Measurements from ENCODE around the gene TCEANC2.

TCEANC2 gene

DNA sequence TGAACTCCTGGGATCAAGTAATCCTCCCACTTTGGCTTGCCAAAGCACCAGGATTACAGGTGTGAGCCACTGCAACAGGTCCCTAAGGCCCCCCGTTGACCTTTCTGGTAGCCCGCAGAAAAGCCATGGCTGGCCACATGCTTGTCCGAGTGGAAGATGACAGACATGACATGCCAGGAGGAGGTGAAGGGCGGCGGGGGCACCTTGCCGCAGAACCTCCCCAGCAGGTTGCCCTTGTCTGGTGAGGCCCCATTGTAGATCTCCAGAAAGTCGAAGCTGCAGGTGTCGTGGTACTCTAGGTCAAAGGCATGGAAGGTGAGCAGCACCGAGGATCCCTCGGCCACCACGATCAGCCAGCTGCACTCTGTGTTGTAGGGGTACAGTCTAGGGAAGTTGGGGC lies 91.0 kb downstream of the TCEANC2 start:
- DNase-seq = no peak
- no peak overlapping the region for H3K4me3 ChIP-seq (ENCODE audit: insufficient read depth, low read depth, low read length, poor library complexity, severe bottlenecking)
- H3K27me3 ChIP-seq (replicated peaks; ENCODE audit: control insufficient read depth, insufficient read depth, low read length, poor library complexity, severe bottlenecking) = no peaks in the 10 kb centered on the region
- H3K36me3 ChIP-seq (ENCODE audit: control insufficient read depth, insufficient read depth, low read length) = no peaks in the 10 kb centered on the region
- no peaks in the 10 kb centered on the region for H3K4me1 ChIP-seq (ENCODE audit: control insufficient read depth, insufficient read depth, low read length, poor library complexity, severe bottlenecking)
- no peaks in the 10 kb centered on the region for H3K9me3 ChIP-seq (ENCODE audit: control insufficient read depth, low read length)
- no peak overlapping the region for H3K27ac ChIP-seq (ENCODE audit: insufficient read depth, low read length, poor library complexity, severe bottlenecking)

DNA sequence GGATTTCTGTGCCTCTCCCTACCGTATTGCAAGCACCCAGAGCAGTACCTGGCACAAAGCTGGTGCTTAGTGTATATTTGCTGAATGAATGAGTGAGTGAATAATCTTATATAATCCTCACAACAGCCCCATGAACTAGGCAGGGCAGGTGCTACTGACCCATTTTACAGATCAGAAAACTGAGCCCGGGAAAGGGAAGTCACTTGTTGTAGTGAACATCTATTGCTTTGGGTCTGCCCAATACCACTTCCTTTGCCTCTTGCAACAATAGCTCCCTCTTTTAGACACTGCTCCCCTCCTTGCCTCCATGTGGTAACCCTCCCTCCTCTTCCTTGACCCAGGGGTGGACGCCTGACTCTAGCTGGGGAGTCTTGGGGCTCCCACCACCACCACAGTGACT lies 96.3 kb downstream of the TCEANC2 start:
- Histone ChIP-seq H3K27me3 (replicated peaks; ENCODE audit: control insufficient read depth, insufficient read depth, low read length, poor library complexity, severe bottlenecking) (no peaks in the 10 kb centered on the region), H3K4me3 (ENCODE audit: insufficient read depth, low read depth, low read length, poor library complexity, severe bottlenecking) (no peak overlapping the region), H3K9me3 (ENCODE audit: control insufficient read depth, low read length) (no peaks in the 10 kb centered on the region), H3K36me3 (ENCODE audit: control insufficient read depth, insufficient read depth, low read length) (no peaks in the 10 kb centered on the region), H3K27ac (ENCODE audit: insufficient read depth, low read length, poor library complexity, severe bottlenecking) (no peak overlapping the region), H3K4me1 (ENCODE audit: control insufficient read depth, insufficient read depth, low read length, poor library complexity, severe bottlenecking) (no peaks in the 10 kb centered on the region)
- DNase-seq = no peak

DNA sequence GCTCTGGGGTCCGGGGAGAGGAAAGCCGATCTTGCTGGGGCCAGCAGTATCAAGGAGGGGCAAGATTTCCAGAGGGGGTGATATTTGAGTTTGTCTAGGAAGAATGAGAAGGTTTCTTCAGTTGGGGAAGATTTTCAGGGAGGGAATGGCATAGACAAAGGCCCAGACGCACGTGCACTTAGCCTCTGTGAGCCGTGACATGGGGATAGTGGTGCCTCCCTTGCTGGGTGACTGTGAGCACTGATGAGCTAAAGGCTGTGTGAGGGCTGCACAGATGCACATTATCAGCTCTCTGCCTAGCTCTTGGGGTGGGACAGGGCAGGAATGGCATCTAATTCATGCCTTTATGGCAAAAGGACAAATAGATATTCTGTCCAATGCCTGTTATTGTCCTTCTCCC lies 97.6 kb downstream of the TCEANC2 start:
- Histone ChIP-seq H3K4me3 (ENCODE audit: insufficient read depth, low read depth, low read length, poor library complexity, severe bottlenecking) (no peak overlapping the region), H3K36me3 (ENCODE audit: control insufficient read depth, insufficient read depth, low read length) (no peaks in the 10 kb centered on the region), H3K27ac (ENCODE audit: insufficient read depth, low read length, poor library complexity, severe bottlenecking) (no peak overlapping the region), H3K9me3 (ENCODE audit: control insufficient read depth, low read length) (no peaks in the 10 kb centered on the region), H3K4me1 (ENCODE audit: control insufficient read depth, insufficient read depth, low read length, poor library complexity, severe bottlenecking) (no peaks in the 10 kb centered on the region), H3K27me3 (replicated peaks; ENCODE audit: control insufficient read depth, insufficient read depth, low read length, poor library complexity, severe bottlenecking) (no peaks in the 10 kb centered on the region)
- no peak for DNase-seq

DNA sequence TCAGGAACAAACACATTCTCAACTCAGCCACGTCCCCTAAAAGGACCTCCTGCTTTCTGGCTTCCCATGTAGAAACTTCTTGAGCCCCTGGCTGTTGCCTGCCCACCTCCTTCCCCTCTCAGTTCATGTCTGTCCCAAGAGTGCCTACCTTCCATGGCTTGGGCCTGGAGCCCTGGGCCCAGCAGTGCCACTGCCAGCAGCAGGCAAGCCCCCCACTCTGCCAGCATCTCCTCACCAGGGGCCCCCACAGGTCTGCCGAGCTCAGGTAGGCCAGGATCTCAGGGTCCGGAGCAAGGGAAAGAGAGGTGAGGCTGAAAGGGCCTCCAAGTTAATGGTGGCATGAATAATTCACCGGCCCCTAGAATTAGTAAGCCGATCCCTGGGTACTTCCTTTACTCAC lies 99.3 kb downstream of the TCEANC2 start, which contains the start of gene CDCP2:
Gene CDCP2 (minus strand): TSS at position 305 of the 400 bp plus-strand sequence. CDS start 78 bp downstream, at position 227.
- H3K36me3 ChIP-seq (ENCODE audit: control insufficient read depth, insufficient read depth, low read length) = no peaks in the 10 kb centered on the region
- H3K4me3 ChIP-seq (ENCODE audit: insufficient read depth, low read depth, low read length, poor library complexity, severe bottlenecking) = no peak within 1 kb of the TSS
- DNase-seq = no peak
- no peak within 1 kb of the TSS for H3K27ac ChIP-seq (ENCODE audit: insufficient read depth, low read length, poor library complexity, severe bottlenecking)
- H3K27me3 ChIP-seq (replicated peaks; ENCODE audit: control insufficient read depth, insufficient read depth, low read length, poor library complexity, severe bottlenecking) = no peaks in the 10 kb centered on the region
- H3K4me1 ChIP-seq (ENCODE audit: control insufficient read depth, insufficient read depth, low read length, poor library complexity, severe bottlenecking) = no peaks in the 10 kb centered on the region
- H3K9me3 ChIP-seq (ENCODE audit: control insufficient read depth, low read length) = no peaks in the 10 kb centered on the region

DNA sequence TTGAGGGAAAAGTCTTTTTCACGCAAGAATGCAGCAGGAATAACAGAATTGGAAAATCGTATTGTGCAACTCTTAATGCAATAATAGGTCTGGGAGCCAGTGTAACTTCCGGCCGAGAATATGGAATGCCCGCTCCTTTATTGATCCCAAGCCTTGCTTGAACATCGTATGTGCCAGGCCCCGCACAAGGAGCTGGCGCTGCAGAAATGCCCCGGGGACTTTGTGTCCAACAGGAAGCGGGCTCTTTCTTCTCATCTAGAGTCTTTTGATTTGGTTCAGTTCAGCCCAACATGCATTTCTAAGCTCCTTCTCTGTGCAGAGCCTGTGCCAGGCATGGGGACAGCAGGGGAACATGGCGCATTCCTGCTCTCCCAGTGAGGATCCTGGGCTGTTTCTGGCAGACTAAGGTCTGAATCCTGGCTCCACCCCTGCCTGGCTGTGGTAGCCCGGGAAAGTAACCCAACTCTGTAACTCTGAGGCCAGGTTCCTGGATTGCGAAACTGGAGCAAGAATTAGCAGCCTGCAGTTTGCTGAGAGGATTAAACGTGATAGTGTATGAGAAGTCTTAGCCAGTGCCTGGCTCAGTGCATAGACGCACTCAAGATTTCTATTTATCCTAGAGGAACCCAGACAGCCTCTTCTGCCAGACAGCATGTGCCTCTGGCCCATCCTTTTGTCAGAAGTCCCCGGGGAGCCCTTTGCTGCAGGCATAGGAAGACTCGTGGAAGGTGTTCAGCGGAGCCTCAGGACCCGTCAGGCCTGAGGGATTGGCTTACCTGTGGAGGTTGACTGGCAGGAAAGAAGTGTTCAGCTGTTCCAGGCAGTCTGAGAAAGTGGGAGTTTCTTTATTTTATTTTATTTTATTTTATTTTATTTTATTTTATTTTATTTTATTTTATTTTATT lies 100.4 kb downstream of the TCEANC2 start:
- Histone ChIP-seq H3K9me3 (ENCODE audit: control insufficient read depth, low read length) (no peaks in the 10 kb centered on the region), H3K36me3 (ENCODE audit: control insufficient read depth, insufficient read depth, low read length) (no peaks in the 10 kb centered on the region), H3K27ac (ENCODE audit: insufficient read depth, low read length, poor library complexity, severe bottlenecking) (no peak overlapping the region), H3K4me3 (ENCODE audit: insufficient read depth, low read depth, low read length, poor library complexity, severe bottlenecking) (no peak overlapping the region), H3K4me1 (ENCODE audit: control insufficient read depth, insufficient read depth, low read length, poor library complexity, severe bottlenecking) (no peaks in the 10 kb centered on the region), H3K27me3 (replicated peaks; ENCODE audit: control insufficient read depth, insufficient read depth, low read length, poor library complexity, severe bottlenecking) (no peaks in the 10 kb centered on the region)
- DNase-seq = no peak
